Endothelial cell of umbilical vein (primary cell): Measurements from ENCODE around the gene OR5AU1. TPM values are rescaled to one million over a fixed set of nuclear protein-coding genes. Genes with fewer than 3 reads are reported as not detected.

Experiments used
- BruUV-seq: library from RNA; stranded (reverse); fragments of 400-500 nt; replicated peaks from 2 replicates; lab custom pipeline; 2021; lab: Mats Ljungman, UMichigan
- CTCF ChIA-PET: fragments of 300-600, 350-600 bp; sonication (Branson Sonifier 250); formaldehyde crosslinking; loops from one replicate; lab custom pipeline; 2021; ENCODE audit warnings: antibody characterized with exemption, inconsistent platforms; lab: Charles Lee
- POLR2A ChIA-PET: fragments of 300-600, 350-600 bp; sonication (Branson Sonifier 250); formaldehyde crosslinking; loops from one replicate; lab custom pipeline; 2021; ENCODE audit warnings: antibody characterized with exemption, inconsistent platforms; lab: Charles Lee
- DNase-seq: peaks from one replicate; pipeline ENCODE4 v3.0.0-alpha.2; 2011; ENCODE audit warnings: low read depth, low spot score
- FAIRE-seq: peaks from 2 replicates; lab custom pipeline; 2011; peaks lifted over from hg19 to GRCh38; lab: Jason Lieb, UNC
- H2AFZ ChIP-seq: 2 replicates; pipeline ENCODE4 v1.6.0; 2012; ENCODE audit warnings: low read depth, low read length, control low read depth, inconsistent platforms
- H3K27ac ChIP-seq: 2 replicates; pipeline ENCODE4 v1.5.1; 2011; ENCODE audit warnings: low read depth, mild to moderate bottlenecking, control low read depth, low read length, moderate library complexity; ENCODE audit not compliant: insufficient read depth
- H3K27me3 ChIP-seq, 2 experiments: 2 replicates each; pipeline versions ENCODE4 v1.6.0 to v1.6.1; 2011; ENCODE audit warnings: low read length in 2 of 2, mixed read lengths in 1 of 2; ENCODE audit not compliant: control insufficient read depth in 2 of 2, insufficient read depth in 2 of 2
- H3K36me3 ChIP-seq, 2 experiments: 2 replicates in 1 of 2; 3 replicates in 1 of 2; pipeline ENCODE4 v1.5.1; 2011; ENCODE audit warnings: low read length in 2 of 2, mild to moderate bottlenecking in 1 of 2, moderate library complexity in 1 of 2; ENCODE audit not compliant: control insufficient read depth in 2 of 2, insufficient read depth in 2 of 2; ENCODE audit errors: extremely low read depth in 1 of 2
- H3K4me1 ChIP-seq: 3 replicates; pipeline ENCODE4 v1.5.1; 2011; ENCODE audit warnings: mild to moderate bottlenecking, low read length; ENCODE audit not compliant: control insufficient read depth, insufficient read depth; ENCODE audit errors: extremely low read depth
- H3K4me2 ChIP-seq: 2 replicates; pipeline ENCODE4 v1.6.1; 2011; ENCODE audit warnings: low read length, control low read depth, mixed read lengths; ENCODE audit not compliant: insufficient read depth
- H3K4me3 ChIP-seq, 3 experiments: fragments of 200-600 bp in 1 of 3; sonication (generic), shearing (Covaris generic) in 1 of 3; replicated peaks in 1 of 3; 2 replicates each; pipeline ENCODE4 v1.5.1; 2011 to 2016; ENCODE audit warnings: control low read depth in 3 of 3, low read length in 3 of 3, mild to moderate bottlenecking in 2 of 3, inconsistent platforms in 1 of 3, low read depth in 1 of 3, moderate library complexity in 1 of 3; ENCODE audit not compliant: insufficient read depth in 1 of 3
- H3K79me2 ChIP-seq: 2 replicates; pipeline ENCODE4 v1.6.0; 2012; ENCODE audit warnings: low read length, inconsistent platforms; ENCODE audit not compliant: control insufficient read depth, insufficient read depth
- H3K9ac ChIP-seq: replicated peaks from 2 replicates; pipeline ENCODE3; 2011; ENCODE audit warnings: low read length, control low read depth; ENCODE audit not compliant: insufficient read depth; ENCODE audit errors: extremely low read depth
- H3K9me1 ChIP-seq: replicated peaks from 3 replicates; pipeline ENCODE4 v1.6.0; 2011; ENCODE audit warnings: mild to moderate bottlenecking, low read length; ENCODE audit not compliant: control insufficient read depth, insufficient read depth; ENCODE audit errors: extremely low read depth
- H3K9me3 ChIP-seq: replicated peaks from 2 replicates; pipeline ENCODE4 v1.5.1; 2012; ENCODE audit warnings: low read length, inconsistent platforms; ENCODE audit not compliant: control insufficient read depth, insufficient read depth
- H4K20me1 ChIP-seq: replicated peaks from 2 replicates; pipeline ENCODE3; 2011; ENCODE audit warnings: mild to moderate bottlenecking, low read length; ENCODE audit not compliant: control insufficient read depth, insufficient read depth; ENCODE audit errors: extremely low read depth
- EZH2 ChIP-seq: IDR thresholded peaks from 2 replicates; pipeline ENCODE4 v1.6.1; 2012; ENCODE audit warnings: borderline replicate concordance, low read depth, mild to moderate bottlenecking, moderate library complexity, low read length, inconsistent platforms; ENCODE audit not compliant: severe bottlenecking
- FOS ChIP-seq: IDR thresholded peaks from 2 replicates; pipeline ENCODE4 v1.6.1; 2011; ENCODE audit warnings: mild to moderate bottlenecking, low read length, moderate library complexity, borderline replicate concordance; ENCODE audit not compliant: insufficient read depth
- GATA2 ChIP-seq: IDR thresholded peaks from 2 replicates; pipeline ENCODE4 v1.7.0; 2011; ENCODE audit warnings: low read depth, mild to moderate bottlenecking, moderate library complexity, mixed read lengths, low read length; ENCODE audit not compliant: insufficient read length, insufficient read depth
- JUN ChIP-seq: IDR thresholded peaks from 2 replicates; pipeline ENCODE4 v1.6.1; 2011; ENCODE audit warnings: borderline replicate concordance, low read depth; ENCODE audit not compliant: insufficient read length, insufficient read depth
- MYC ChIP-seq: IDR thresholded peaks from one replicate; pipeline ENCODE4 v1.6.1; 2011; ENCODE audit warnings: mild to moderate bottlenecking, low read depth, low read length
- POLR2A ChIP-seq: IDR thresholded peaks from 2 replicates; pipeline ENCODE4 v1.6.1; 2012; ENCODE audit warnings: low read depth, mild to moderate bottlenecking, control low read depth, low read length
- POLR2AphosphoS5 ChIP-seq: IDR thresholded peaks from 2 replicates; pipeline ENCODE4 v1.6.1; 2012; ENCODE audit warnings: low read depth, mild to moderate bottlenecking, control low read depth, low read length, moderate library complexity; ENCODE audit not compliant: insufficient read depth
- dilution Hi-C: fragments of 300-500 bp; cut with MboI; formaldehyde crosslinking; loops from one replicate; pipeline ENCODE4 v1.15.0; 2019; ENCODE audit warnings: low sequenced_read_pairs; ENCODE audit not compliant: extremely low pct_ligation_motif_present
- intact Hi-C: fragments of 100-400 bp; cut with micrococcal nuclease; formaldehyde crosslinking; loops from one replicate; pipeline ENCODE4 v1.10.0; 2022
- polyA plus RNA-seq, 4 experiments: library from polyadenylated mRNA; depleted of rRNA in 3 of 4; stranded (reverse) in 3 of 4; unstranded in 1 of 4; fragments of >200 nt; gene quantifications; 2 replicates each; pipeline versions ENCODE4 v1.2.1 to v1.2.3, GENCODE V29; 2011 to 2012; ENCODE audit warnings: missing spikeins in 1 of 4
- total RNA-seq: library from RNA; stranded (reverse); gene quantifications from 2 replicates; pipeline ENCODE4 v1.2.3, GENCODE V29; 2021
- TF ChIP-seq, protein P1 (sequence below): IDR thresholded peaks from 2 replicates; pipeline ENCODE4 v1.6.1; 2011; ENCODE audit not compliant: insufficient read depth, insufficient read length
- TF ChIP-seq, protein P2 (sequence below), 2 donors: IDR thresholded peaks; 1 replicate in 1 of 2; 2 replicates in 1 of 2; pipeline ENCODE4 v1.5.1; 2011; ENCODE audit warnings: low read length in 2 of 2, mild to moderate bottlenecking in 2 of 2, moderate library complexity in 2 of 2, control low read depth in 1 of 2, inconsistent platforms in 1 of 2, low read depth in 1 of 2; ENCODE audit not compliant: insufficient read depth in 1 of 2; ENCODE audit errors: extremely low read depth in 1 of 2

Gene OR5AU1
- total and polyA plus RNA-seq, 2 donors (not counting 3 experiments of a cell fraction or from before 2014, with no cell fraction given) = not detected

DNA sequence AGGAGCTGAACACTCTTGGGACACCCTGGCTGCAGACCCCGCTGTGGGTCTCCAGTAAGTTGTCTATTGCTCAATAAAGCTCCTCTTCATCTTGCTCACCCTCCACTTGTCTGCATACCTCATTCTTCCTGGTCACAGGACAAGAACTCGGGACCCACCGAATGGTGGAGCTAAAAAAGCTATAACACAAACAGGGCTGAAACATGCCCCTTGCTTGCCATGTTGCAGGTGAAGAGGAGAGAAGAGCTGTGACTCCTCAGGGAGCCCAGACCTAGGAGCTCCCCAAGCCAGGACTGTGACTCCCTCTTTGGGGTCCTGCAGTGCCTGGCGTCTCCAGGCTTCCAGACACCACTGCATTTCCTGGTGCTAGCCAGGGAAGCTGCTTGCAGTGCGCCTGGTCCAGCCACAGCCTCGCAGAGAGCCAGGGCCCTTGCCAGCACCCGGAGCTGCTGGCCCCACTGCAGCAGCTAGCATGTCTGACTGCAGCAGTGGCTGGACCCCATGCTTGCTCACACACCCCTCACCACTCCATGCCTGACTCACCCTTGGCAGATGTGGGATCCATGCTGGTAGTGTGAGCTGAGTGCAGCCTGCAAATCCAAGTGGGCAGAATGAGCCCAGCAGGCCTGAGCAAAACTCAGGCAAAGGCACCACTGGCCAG, 37.1 kb upstream of the OR5AU1 start:
- CTCF ChIA-PET = interaction anchor here (1.5 to 1.8 kb wide), 2 partner anchors 121 to 178 kb away, joined by 3 to 4 read pairs; no protein-coding TSS in a partner anchor
- FAIRE-seq = no peak
- intact Hi-C loops = no loop called here

More for the DNA sequence above, 37.1 kb upstream of the OR5AU1 start:
- POLR2A ChIA-PET = no interaction called here
- Histone ChIP-seq H3K27me3 (peaks cover 6 to 9% of the 10 kb centered on the region in 2 experiments), H3K9me1 (no peaks in the 10 kb centered on the region), H3K27ac (no peak overlapping the region), H3K9ac (no peak overlapping the region), H3K79me2 (no peaks in the 10 kb centered on the region), H2AFZ (no peak overlapping the region), H3K4me3 (no peak overlapping the region), H3K36me3 (no peaks in the 10 kb centered on the region), H3K4me2 (no peak overlapping the region), H3K4me1 (no peaks in the 10 kb centered on the region), H4K20me1 (no peaks in the 10 kb centered on the region), H3K9me3 (no peaks in the 10 kb centered on the region)
- no peak for DNase-seq
- BruUV-seq = no TSS peak
- TF ChIP-seq, protein P1, sequence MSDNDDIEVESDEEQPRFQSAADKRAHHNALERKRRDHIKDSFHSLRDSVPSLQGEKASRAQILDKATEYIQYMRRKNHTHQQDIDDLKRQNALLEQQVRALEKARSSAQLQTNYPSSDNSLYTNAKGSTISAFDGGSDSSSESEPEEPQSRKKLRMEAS = no peak
- TF ChIP-seq POLR2AphosphoS5 = no peak
- TF ChIP-seq, protein P2, sequence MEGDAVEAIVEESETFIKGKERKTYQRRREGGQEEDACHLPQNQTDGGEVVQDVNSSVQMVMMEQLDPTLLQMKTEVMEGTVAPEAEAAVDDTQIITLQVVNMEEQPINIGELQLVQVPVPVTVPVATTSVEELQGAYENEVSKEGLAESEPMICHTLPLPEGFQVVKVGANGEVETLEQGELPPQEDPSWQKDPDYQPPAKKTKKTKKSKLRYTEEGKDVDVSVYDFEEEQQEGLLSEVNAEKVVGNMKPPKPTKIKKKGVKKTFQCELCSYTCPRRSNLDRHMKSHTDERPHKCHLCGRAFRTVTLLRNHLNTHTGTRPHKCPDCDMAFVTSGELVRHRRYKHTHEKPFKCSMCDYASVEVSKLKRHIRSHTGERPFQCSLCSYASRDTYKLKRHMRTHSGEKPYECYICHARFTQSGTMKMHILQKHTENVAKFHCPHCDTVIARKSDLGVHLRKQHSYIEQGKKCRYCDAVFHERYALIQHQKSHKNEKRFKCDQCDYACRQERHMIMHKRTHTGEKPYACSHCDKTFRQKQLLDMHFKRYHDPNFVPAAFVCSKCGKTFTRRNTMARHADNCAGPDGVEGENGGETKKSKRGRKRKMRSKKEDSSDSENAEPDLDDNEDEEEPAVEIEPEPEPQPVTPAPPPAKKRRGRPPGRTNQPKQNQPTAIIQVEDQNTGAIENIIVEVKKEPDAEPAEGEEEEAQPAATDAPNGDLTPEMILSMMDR (IDR thresholded peaks at IDR 0.05; ENCODE audit: extremely low read depth in 1 of 2, insufficient read depth in 1 of 2, low read depth in 1 of 2, low read length in 2 of 2) = no peak
- no peak for TF ChIP-seq JUN
- no peak for TF ChIP-seq FOS
- TF ChIP-seq POLR2A = no peak
- no peak for TF ChIP-seq MYC
- no peak for TF ChIP-seq EZH2
- no peak for TF ChIP-seq GATA2
- dilution Hi-C loops = no loop called here
